IMR-90 (cell line): ENCODE measurements around the gene PPFIBP2. TPM values are rescaled to one million over a fixed set of nuclear protein-coding genes. Genes with fewer than 3 reads are reported as not detected.

ENCODE experiments used
- ATAC-seq: fragments of 200-7000 bp; cut with Tn5 transposase; 2 replicates; pipeline ENCODE4 v1.9.1; 2020; ENCODE audit warnings: low read depth, mild to moderate bottlenecking, moderate library complexity
- BruUV-seq: library from RNA; stranded (reverse); fragments of 400-500 nt; replicated peaks from 2 replicates; lab custom pipeline; 2021; lab: Mats Ljungman, UMichigan
- CTCF ChIA-PET: fragments of 300-600 bp; formaldehyde crosslinking; extraction: SDS; loops from one replicate; lab custom pipeline; 2021; ENCODE audit warnings: antibody characterized with exemption; lab: Yijun Ruan, JAX
- POLR2A ChIA-PET: fragments of 300-600 bp; sonication (Branson Sonifier 250); formaldehyde crosslinking; loops from one replicate; lab custom pipeline; 2022; ENCODE audit warnings: antibody characterized with exemption; ENCODE audit not compliant: unreplicated experiment; lab: Charles Lee
- DNase-seq: peaks from one replicate; pipeline ENCODE4 v3.0.0; 2013
- H2AFZ ChIP-seq: replicated peaks from 2 replicates; pipeline ENCODE3; 2013; ENCODE audit warnings: low read length, mild to moderate bottlenecking; ENCODE audit not compliant: poor library complexity
- H2AK5ac ChIP-seq: 2 replicates; pipeline ENCODE4 v1.6.1; 2013; ENCODE audit warnings: low read depth, low read length, inconsistent platforms
- H2AK9ac ChIP-seq: replicated peaks from 2 replicates; pipeline ENCODE3; 2013; ENCODE audit warnings: mild to moderate bottlenecking, low read depth, low read length, moderate library complexity; ENCODE audit not compliant: poor library complexity
- H2BK120ac ChIP-seq: 2 replicates; pipeline ENCODE4 v1.6.1; 2013; ENCODE audit warnings: low read depth, low read length, inconsistent platforms
- H2BK15ac ChIP-seq: 3 replicates; pipeline ENCODE4 v1.6.1; 2013; ENCODE audit warnings: low read depth, low read length, inconsistent platforms
- H2BK20ac ChIP-seq: 2 replicates; pipeline ENCODE4 v1.6.1; 2013; ENCODE audit warnings: low read depth, mild to moderate bottlenecking, inconsistent platforms, low read length, moderate library complexity
- H2BK5ac ChIP-seq: 2 replicates; pipeline ENCODE4 v1.6.1; 2013; ENCODE audit warnings: mild to moderate bottlenecking, low read depth, low read length, inconsistent platforms; ENCODE audit not compliant: poor library complexity, severe bottlenecking
- H3K14ac ChIP-seq: replicated peaks from 2 replicates; pipeline ENCODE4 v1.6.1; 2013; ENCODE audit warnings: low read depth, low read length, inconsistent platforms
- H3K18ac ChIP-seq: 2 replicates; pipeline ENCODE4 v1.6.1; 2013; ENCODE audit warnings: low read depth, low read length, control low read depth
- H3K23ac ChIP-seq: 2 replicates; pipeline ENCODE4 v1.6.1; 2013; ENCODE audit warnings: low read depth, low read length, inconsistent platforms
- H3K27ac ChIP-seq: 2 replicates; pipeline ENCODE4 v1.5.1; 2013; ENCODE audit warnings: mild to moderate bottlenecking, control low read depth, low read length; ENCODE audit not compliant: insufficient read depth
- H3K27me3 ChIP-seq: 2 replicates; pipeline ENCODE4 v1.6.1; 2013; ENCODE audit warnings: low read length; ENCODE audit not compliant: control insufficient read depth, insufficient read depth
- H3K36me3 ChIP-seq: 2 replicates; pipeline ENCODE4 v1.6.1; 2013; ENCODE audit warnings: low read length, mixed read lengths; ENCODE audit not compliant: control insufficient read depth, insufficient read depth
- H3K4ac ChIP-seq: 2 replicates; pipeline ENCODE4 v1.6.1; 2013; ENCODE audit warnings: low read depth, low read length, inconsistent platforms
- H3K4me1 ChIP-seq: 2 replicates; pipeline ENCODE4 v1.6.1; 2013; ENCODE audit warnings: low read length, mixed read lengths; ENCODE audit not compliant: control insufficient read depth, insufficient read depth
- H3K4me2 ChIP-seq: 2 replicates; pipeline ENCODE4 v1.6.1; 2013; ENCODE audit warnings: low read depth, mild to moderate bottlenecking, control low read depth, low read length, moderate library complexity
- H3K4me3 ChIP-seq: 2 replicates; pipeline ENCODE4 v1.5.1; 2013; ENCODE audit warnings: low read depth, mild to moderate bottlenecking, control low read depth, low read length, moderate library complexity; ENCODE audit not compliant: insufficient read depth
- H3K56ac ChIP-seq: 2 replicates; pipeline ENCODE4 v1.6.1; 2013; ENCODE audit warnings: low read length, inconsistent platforms; ENCODE audit not compliant: insufficient read depth; ENCODE audit errors: extremely low read depth
- H3K79me1 ChIP-seq, 2 experiments: 2 replicates each; pipeline ENCODE4 v1.6.1; 2013; ENCODE audit warnings: low read length in 2 of 2, inconsistent platforms in 1 of 2, low read depth in 1 of 2
- H3K9ac ChIP-seq: 2 replicates; pipeline ENCODE4 v1.6.1; 2013; ENCODE audit warnings: low read depth, low read length, control low read depth
- H3K9me1 ChIP-seq: 2 replicates; pipeline ENCODE4 v1.6.1; 2013; ENCODE audit warnings: low read length, inconsistent platforms; ENCODE audit not compliant: insufficient read depth
- H3K9me3 ChIP-seq: 2 replicates; pipeline ENCODE4 v1.6.1; 2013; ENCODE audit warnings: low read length; ENCODE audit not compliant: control insufficient read depth, insufficient read depth
- H4K20me1 ChIP-seq: 2 replicates; pipeline ENCODE4 v1.6.1; 2013; ENCODE audit warnings: low read length, inconsistent platforms; ENCODE audit not compliant: insufficient read depth
- H4K5ac ChIP-seq: 2 replicates; pipeline ENCODE4 v1.6.1; 2013; ENCODE audit warnings: mild to moderate bottlenecking, low read depth, low read length, control low read depth
- H4K8ac ChIP-seq, 2 experiments: 2 replicates each; pipeline ENCODE4 v1.6.1; 2013; ENCODE audit warnings: low read depth in 2 of 2, low read length in 2 of 2, control low read depth in 1 of 2, inconsistent platforms in 1 of 2
- H4K91ac ChIP-seq: 2 replicates; pipeline ENCODE4 v1.6.1; 2013; ENCODE audit warnings: low read depth, low read length, inconsistent platforms; ENCODE audit not compliant: insufficient read depth
- CEBPB ChIP-seq: IDR thresholded peaks from 2 replicates; pipeline ENCODE4 v1.6.1; 2012; ENCODE audit warnings: low read depth, low read length, improper control_type of control experiment
- FOS ChIP-seq: fragments of 150-350 bp; IDR thresholded peaks from 2 replicates; pipeline ENCODE4 v1.6.1; 2016; ENCODE audit warnings: low read depth, low read length
- WGBS, 2 experiments: methylation state at CpG; one replicate each; pipeline versions ENCODE4 v1.1.5 to v1.1.7; 2013; ENCODE audit warnings: missing lambda C conversion rate in 2 of 2; ENCODE audit not compliant: insufficient read length in 1 of 2; ENCODE audit errors: extremely low coverage in 2 of 2; 5-methylcytosine and 5-hydroxymethylcytosine counted together
- dilution Hi-C: fragments of 300-500 bp; cut with HindIII; formaldehyde crosslinking; loops from one replicate; pipeline ENCODE4 v1.14.3; 2018; ENCODE audit warnings: low sequenced_read_pairs; ENCODE audit not compliant: unreplicated experiment
- in situ Hi-C: fragments of 300-500 bp; cut with MboI; formaldehyde crosslinking; loops from 3 replicates; pipeline ENCODE4 v1.14.3; 2019; ENCODE audit warnings: low sequenced_read_pairs, inconsistent platforms, mixed read lengths
- intact Hi-C: fragments of 100-400 bp; cut with micrococcal nuclease; formaldehyde crosslinking; loops from 2 replicates; pipeline ENCODE4 v1.10.0; 2022
- polyA plus RNA-seq, 3 experiments: library from polyadenylated mRNA; depleted of rRNA; stranded (reverse); fragments of >200 nt; gene quantifications; 2 replicates each; pipeline ENCODE4 v1.2.3, GENCODE V29; 2012; ENCODE audit warnings: low replicate concordance in 1 of 3
- total RNA-seq: library from RNA; depleted of rRNA; stranded (reverse); fragments of >200 nt; gene quantifications from 2 replicates; pipeline ENCODE4 v1.2.3, GENCODE V29; 2012
- TF ChIP-seq, protein P1 (sequence below): conservative IDR thresholded peaks from 2 replicates; pipeline ENCODE4 v1.5.1; 2012; ENCODE audit warnings: mild to moderate bottlenecking, low read depth, low read length, improper control_type of control experiment

The PPFIBP2 gene
- total and polyA plus RNA-seq, 2 of the 4 experiments (the other 2 are of a cell fraction), result 6.0 to 11.8 TPM

DNA sequence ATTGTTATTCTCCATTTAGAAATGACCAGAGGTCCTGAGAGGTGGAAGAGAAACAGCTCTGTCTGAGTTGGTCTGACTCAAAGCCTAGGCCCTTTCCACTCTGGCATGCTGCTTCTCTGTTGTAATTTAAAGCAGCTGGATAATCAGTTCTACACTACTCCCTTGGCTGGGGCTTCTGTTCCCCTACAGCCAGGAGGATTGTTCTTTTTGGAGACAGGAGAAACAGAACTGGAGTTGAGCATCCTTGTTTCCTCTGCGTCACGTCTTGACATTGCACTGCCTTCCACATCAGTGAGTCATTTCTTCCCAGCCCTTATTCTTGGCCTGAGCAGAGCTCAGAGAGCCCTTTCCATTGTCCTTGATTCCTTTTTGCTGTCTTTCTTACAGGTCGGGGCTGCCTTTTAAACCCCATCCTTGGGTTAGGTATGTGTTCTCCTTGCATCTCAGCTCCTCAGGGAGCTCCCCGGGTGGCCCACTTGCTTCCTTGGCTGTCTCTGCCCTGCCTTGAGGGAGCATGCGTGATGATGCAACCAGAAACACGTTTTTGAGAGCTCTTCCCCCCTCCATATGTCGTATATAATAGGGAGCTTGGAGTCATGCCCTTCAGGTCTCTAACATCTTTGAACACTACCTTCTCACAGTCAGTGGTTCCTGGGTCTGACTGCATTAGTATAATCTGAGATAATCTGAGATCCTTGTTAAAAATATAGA lies 123.8 kb downstream of the PPFIBP2 start:
- H3K9me1 ChIP-seq, result peaks cover 8% of the 10 kb centered on the region
- no peaks in the 10 kb centered on the region for H3K4me1 ChIP-seq
- H3K14ac ChIP-seq, result no peak overlapping the region
- no peak overlapping the region for H3K27ac ChIP-seq
- H3K27me3 ChIP-seq, result no peaks in the 10 kb centered on the region
- no peaks in the 10 kb centered on the region for H3K9me3 ChIP-seq
- dilution Hi-C loops (no loop called here), intact Hi-C loops (no loop called here), in situ Hi-C loops (no loop called here)
- H4K20me1 ChIP-seq, result no peaks in the 10 kb centered on the region
- H4K8ac ChIP-seq, result peak overlapping the region in 1 of 2 experiments; percentile 27; a peak in 1 of 4 replicates
- no peak overlapping the region for H3K18ac ChIP-seq
- H2BK5ac ChIP-seq, result no peak overlapping the region
- TF ChIP-seq FOS (no peak), CEBPB (peak; percentile 62; the same call in 1 of the 2 replicates)
- TF ChIP-seq, protein P1, sequence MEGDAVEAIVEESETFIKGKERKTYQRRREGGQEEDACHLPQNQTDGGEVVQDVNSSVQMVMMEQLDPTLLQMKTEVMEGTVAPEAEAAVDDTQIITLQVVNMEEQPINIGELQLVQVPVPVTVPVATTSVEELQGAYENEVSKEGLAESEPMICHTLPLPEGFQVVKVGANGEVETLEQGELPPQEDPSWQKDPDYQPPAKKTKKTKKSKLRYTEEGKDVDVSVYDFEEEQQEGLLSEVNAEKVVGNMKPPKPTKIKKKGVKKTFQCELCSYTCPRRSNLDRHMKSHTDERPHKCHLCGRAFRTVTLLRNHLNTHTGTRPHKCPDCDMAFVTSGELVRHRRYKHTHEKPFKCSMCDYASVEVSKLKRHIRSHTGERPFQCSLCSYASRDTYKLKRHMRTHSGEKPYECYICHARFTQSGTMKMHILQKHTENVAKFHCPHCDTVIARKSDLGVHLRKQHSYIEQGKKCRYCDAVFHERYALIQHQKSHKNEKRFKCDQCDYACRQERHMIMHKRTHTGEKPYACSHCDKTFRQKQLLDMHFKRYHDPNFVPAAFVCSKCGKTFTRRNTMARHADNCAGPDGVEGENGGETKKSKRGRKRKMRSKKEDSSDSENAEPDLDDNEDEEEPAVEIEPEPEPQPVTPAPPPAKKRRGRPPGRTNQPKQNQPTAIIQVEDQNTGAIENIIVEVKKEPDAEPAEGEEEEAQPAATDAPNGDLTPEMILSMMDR, result no peak
- H3K9ac ChIP-seq, result no peak overlapping the region
- H3K4me2 ChIP-seq, result no peak overlapping the region
- H3K79me1 ChIP-seq, result no peaks in the 10 kb centered on the region
- ChIA-PET CTCF (interaction anchor here (0.6 to 1.7 kb wide), 2 partner anchors 20 to 66 kb away, joined by 3 to 4 read pairs; no protein-coding TSS in a partner anchor), POLR2A (no interaction called here)
- ATAC-seq, result peak; percentile 68
- no peak overlapping the region for H2AK9ac ChIP-seq
- H2AK5ac ChIP-seq, result no peak overlapping the region
- WGBS, 2 experiments, result no CpG with 5 or more reads among the region's 7 CpGs
- no peak overlapping the region; the same call in 2 of the 3 replicates for H2BK15ac ChIP-seq
- peak overlapping the region; percentile 27 for H2AFZ ChIP-seq
- H3K56ac ChIP-seq, result no peak overlapping the region
- H3K23ac ChIP-seq, result no peak overlapping the region
- H2BK120ac ChIP-seq, result peak overlapping the region; percentile 55; the same call in 1 of the 2 replicates
- H4K5ac ChIP-seq, result no peak overlapping the region
- peak; percentile 65 for DNase-seq
- no peaks in the 10 kb centered on the region; the same call in 1 of the 2 replicates for H3K36me3 ChIP-seq
- no peak overlapping the region for H4K91ac ChIP-seq
- no peak overlapping the region for H3K4me3 ChIP-seq
- H3K4ac ChIP-seq, result no peak overlapping the region
- BruUV-seq, result no TSS peak
- no peak overlapping the region for H2BK20ac ChIP-seq
